RPMI7951 (cell line): ENCODE results near the gene KIF22. TPM values are rescaled to one million over a fixed set of nuclear protein-coding genes. Genes with fewer than 3 reads are reported as not detected.
"Not testable (repeated sequence)": the region's sequence is repeated elsewhere in the genome, so short reads cannot be mapped to it uniquely, and the experiment has no call there.

Experiments
- DNase-seq: peaks from one replicate; pipeline ENCODE4 v3.0.0-alpha.2; 2012; ENCODE audit warnings: low read depth
- total RNA-seq: library from RNA; depleted of rRNA; stranded (reverse); fragments of >200 nt; shearing (Covaris generic); gene quantifications from 2 replicates; pipeline ENCODE4 v1.2.3, GENCODE V29; 2014; rRNA removed

Gene KIF22
- total RNA-seq = 120 and 128 TPM in 2 replicates

DNA sequence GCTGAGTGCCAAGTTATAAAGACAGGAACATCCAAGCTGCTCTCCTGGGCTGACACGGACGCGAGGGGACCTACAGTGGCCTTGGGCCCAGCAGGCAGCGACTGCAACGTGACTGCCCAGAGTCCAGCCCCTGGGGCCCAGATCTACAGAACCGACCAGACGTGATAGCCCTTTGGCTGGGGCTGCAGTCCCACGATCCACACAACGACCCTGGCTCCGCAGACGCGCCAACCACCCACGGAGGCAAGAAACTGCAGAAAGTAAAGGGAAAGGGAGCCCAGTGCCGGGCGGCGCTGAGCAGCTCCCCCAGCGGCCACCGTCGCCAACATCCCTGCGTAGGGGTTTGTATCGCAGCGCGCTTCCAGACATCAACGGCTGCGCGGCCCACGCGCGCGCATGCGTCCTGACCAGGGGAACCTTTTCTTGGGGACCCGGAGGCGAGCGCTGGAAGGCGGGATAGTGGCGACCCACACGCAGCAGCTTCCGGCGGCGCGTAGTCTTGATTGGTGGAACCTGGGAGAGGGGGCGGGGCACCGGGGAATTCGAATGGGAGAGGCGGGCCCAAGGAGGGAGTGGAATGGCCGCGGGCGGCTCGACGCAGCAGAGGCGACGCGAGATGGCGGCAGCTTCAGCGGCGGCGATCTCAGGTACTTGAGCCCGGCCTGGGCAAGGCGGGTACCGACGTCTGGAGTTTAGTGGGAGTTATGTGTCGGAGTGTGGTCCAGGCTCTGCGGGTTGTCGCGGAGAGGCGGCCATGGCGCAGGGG lies at the start of gene KIF22:
Gene KIF22, plus strand, starts transcription at position 569 of the 766 bp plus-strand sequence. Its CDS starts 9 bp downstream, at position 578.
- peak; percentile 97 for DNase-seq

DNA sequence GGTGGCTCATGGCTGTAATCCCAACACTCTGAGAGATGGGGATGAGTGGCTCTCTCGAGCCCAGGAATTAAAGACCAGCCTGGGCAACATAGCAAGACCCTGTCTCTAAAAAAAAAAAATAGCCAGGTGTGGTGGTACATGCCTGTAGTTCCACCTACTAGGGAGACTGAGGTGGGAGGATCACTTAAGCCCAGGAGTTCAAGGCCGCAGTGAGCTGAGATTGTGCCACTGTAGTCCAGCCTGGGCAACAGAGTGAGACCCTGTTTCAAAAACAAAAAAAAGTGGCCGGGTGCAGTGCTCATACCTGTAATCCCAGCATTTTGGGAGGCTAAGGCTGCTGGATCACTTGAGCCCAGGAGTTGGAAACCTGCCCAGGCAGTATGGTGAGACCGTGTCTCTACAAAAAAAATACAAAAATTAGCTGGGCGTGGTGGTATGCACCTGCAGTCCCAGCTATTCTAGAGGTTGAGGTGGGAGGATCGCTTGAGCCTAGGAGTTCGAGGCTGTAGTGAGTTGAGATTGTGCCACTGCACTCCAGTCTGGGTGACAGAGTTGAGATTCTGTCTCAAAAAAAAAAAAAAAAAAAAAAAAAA lies 47.8 kb upstream of the KIF22 start:
- no peak for DNase-seq

DNA sequence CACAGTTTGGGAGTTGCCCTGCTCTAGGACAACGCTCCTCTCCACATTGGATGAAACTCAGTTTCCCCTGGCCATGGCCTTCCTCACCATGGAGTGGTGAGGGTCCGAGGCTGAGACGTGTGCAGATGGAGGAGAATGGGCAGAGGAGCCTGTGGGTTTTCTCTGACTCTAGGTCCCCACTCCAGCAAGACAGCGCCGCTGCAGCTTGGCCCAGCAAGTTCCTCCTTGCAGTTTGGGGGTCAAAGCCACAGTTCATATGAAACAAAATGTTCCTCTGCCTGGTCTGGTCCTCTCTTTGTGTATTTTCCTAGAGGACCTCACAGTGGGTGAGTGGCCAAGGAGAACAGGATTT lies 47.1 kb upstream of the KIF22 start:
- DNase-seq = no peak

- no peak for DNase-seq
Measured at GRCh38 chr16:29743827-29744531, 46.6 kb upstream of the KIF22 start.

DNA sequence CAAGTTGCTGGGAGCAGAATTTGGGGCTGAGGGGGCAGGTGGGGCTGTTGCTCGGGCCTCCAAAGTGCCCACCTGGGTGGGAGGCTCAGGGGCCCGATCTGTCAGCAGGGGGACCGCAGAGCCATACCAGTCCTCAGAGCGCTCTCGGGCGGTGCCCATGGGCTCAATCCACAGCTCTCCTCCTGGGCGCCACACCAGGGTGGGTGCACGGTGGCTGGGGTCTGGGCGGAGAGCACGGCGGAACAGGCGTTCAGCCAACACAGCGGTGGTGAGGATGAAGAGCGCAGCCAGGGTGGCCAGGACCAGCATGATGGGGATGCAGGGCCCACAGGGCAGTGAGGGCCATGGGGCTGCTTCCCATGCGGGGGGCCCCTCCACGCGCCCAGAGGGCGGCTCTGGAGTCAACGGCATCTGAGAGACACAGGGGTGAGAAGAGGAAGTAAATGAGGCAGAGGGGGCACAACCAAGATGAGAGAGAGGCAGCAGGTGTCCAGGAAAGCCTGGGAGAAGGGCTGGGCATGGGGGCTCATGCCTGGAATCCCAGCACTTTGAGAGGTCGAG lies 45.9 kb upstream of the KIF22 start:
- no peak for DNase-seq

GRCh38 chr16:29745121-29745852 lies 45.3 kb upstream of the KIF22 start:
- DNase-seq = no peak

DNA sequence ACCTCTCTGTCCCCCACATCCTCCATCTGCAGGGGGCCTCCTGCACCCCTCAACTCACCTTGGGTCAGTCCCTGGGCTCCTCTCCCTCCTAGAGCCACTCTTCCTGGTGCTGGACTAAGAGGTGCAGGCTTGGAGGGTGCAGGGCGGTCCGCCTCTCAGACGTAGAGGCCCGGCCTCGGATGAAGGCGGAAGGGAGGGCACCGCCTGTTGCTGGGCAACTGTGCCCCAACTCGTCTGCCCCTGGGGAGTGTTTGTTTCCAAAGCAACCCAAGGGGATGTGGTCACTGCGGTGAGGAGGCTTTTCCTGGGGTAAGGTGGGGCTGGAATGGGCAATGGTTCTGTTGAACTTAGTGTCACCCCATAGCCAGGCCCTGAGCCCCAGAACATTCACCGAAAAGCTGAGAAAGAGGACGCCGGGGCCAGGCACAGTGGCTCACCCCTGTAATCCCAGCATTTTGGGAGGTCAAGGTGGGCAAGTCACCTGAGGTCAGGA lies 44.7 kb upstream of the KIF22 start, which contains the start of gene C16orf54:
Gene C16orf54, minus strand, starts transcription at position 138 of the 493 bp plus-strand sequence. CDS start 1,039 bp downstream, outside the sequence.
- peak; percentile 36 for DNase-seq

DNA sequence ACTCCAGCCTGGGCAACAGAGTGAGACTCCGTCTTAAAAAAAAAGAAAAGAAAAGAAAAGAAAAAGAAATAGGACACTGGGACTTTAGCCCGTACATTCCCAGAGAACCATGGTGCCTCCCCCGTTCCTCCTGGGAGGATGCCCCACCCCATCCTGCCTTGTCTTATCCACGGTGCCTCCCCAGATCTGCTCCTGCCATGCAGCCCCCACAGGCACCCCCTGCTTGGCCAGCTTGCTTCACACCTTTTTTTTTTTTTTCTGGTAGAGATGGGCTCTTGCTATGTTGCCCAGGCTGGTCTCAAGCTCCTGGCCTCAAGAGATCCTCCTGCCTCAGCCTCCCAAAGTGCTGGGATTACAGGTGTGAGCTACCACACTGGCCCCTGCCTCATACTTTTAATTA lies 44.0 kb upstream of the KIF22 start:
- DNase-seq = not testable (repeated sequence)

GRCh38 chr16:29747947-29748759 lies 42.4 kb upstream of the KIF22 start:
- no peak for DNase-seq

- not testable (repeated sequence) for DNase-seq
Measured at GRCh38 chr16:29748760-29749149, 41.8 kb upstream of the KIF22 start.

DNA sequence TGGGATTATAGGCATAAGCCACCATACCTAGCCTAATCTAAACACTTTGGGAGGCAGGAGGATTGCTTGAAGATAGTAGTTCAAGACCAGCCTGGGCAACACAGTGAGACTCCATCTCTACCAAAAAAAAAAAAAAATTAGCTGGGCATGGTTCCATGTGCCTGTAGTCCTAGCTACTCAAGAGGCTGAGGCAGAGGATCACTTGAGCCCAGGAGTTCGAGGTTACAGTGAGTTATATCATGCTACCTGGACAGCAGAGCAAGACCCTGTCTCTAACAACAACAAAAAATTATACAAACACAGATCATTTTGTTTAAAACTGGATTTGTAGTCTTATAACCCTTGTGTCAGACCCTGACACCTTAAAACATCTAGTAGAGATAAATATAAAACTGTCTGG lies 37.0 kb upstream of the KIF22 start:
- no peak for DNase-seq

- no peak for DNase-seq
Measured at GRCh38 chr16:29756654-29757053, 33.9 kb upstream of the KIF22 start.

- not testable (repeated sequence) for DNase-seq
Measured at GRCh38 chr16:29757086-29757485, 33.5 kb upstream of the KIF22 start.

DNA sequence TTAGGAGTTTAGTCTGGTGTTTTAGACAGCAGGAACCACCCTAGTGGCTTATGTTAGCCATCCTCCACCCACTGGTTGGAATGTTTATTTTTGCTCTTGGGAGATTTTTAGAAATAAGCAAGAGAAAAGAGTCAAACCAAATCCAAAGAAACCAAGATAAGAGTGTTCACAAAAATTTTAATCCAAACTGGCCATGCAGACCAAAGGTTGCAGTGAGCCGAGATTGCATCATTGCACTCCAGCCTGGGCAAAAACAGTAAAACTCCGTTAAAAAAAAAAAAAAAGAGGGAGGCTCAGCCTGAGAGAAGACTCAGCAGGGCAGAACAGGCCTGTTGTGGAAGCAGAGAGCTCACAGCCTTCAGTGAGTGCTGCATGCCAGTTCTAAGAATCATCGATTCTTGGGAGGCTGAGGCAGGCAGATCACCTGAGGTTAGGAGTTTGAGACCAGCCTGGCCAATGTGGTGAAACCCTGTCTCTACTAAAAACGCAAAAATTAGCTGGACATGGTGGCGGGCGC lies 32.5 kb upstream of the KIF22 start:
- DNase-seq = no peak

DNA sequence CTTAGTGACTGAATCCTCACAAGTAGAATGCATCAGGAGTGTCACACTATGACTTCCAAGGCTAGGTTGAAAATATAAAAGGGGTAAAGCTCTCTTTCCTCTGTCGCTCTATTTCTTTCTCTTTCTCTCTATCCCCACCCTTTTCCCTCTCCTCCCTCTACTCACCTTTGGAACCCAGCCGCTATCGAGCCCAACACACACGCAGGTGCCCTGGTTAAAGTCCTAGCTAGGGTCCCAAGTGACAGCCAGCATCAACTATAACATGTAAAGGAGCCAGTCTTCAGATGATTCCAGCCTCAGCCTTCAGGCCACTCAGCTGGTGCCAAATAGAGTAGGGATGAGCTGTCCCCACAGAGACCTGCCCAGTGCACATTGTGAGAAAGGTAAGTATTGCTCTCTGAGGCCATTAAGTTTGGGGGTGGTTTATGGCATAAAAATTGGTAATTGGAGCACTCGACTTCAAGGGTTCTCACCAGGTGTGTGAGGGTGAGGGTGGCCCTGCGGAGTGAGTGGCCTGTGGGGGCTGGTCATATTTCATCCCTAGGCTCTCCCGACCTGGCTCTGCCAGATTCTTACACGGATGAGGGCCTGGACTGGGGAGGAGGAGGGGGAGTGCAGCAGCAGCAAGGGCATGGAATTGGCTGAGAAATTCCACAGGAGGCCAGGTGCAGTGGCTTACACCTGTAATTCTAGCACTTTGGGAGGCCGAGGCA lies 29.8 kb upstream of the KIF22 start:
- DNase-seq = no peak

GRCh38 chr16:29761280-29761651 lies 29.3 kb upstream of the KIF22 start:
- DNase-seq = not testable (repeated sequence)

DNA sequence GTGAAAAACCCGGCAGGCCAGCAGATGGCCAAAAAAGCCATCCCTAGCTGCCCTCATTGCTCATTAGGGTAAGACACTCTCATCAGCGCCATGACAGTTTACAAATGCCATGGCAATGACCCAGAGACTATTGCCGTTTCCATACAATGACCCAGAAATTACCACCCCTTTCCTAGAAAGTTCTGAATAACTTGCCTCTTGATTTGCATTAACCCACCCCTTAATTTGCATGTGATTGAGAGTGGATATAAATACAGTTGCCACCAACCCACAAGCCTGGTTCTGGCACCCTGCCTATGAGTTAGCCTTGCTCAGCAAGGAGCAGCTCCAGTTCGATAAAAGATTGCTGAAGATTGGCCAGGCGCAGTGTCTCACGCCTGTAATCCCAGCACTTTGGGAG lies 28.7 kb upstream of the KIF22 start:
- DNase-seq = no peak

DNA sequence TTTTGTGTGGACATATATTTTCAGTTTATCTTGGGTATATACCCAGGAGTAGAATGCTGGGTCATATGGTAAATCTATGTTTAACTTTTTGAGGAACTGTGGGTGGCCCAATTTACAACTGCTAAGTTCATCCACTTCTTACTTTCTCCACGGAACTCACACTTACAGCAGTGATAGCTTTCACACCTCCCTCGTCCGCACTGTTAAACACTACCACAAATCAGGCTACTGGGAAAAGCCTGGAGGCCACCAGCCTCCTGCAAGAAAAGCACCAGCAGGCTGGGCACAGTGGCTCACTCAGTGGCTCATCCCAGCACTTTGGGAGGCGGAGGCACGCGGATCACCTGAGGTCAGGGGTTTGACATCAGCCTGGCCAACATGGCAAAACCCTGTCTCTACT lies 27.2 kb upstream of the KIF22 start:
- DNase-seq = no peak

DNA sequence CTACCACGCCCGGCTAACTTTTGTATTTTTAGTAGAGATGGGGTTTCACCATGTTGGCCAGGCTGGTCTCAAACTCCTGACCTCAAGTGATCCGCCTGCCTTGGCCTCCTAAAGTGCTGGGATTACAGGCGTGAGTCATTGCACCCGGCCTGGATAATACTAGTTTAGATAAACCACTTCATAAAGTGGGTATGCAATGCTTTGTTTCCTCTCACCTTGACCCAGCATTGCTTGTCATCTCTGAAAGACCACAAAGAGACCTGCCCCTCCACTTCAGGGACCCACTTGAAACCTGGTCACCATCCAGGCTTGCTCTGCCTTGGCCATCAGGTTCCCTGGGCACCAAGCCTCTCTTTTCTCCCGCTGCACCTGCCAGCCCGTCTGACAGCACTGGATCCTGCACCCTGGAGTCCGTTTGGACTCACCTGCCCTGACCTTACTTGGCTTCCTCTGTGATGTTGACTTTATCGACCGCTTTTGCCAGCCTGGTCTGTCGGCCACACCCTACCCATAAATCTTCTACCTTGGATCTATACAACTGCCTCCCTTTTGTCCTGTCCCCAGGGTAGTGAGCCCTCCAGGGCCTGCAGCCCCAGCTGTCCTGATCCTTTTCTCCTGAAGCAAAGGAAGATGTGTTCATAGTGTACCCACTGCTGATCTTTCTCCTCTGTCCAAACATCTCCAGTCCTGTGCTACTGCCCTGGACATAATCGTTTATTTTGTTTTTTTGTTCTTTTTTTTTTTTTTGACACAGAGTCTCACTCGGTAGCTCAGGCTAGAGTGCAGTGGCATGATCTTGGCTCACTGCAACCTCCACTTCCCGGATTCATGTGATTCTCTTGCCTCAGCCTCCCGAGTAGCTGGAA lies 25.2 kb upstream of the KIF22 start:
- DNase-seq = no peak
